ENCODE measurements around the gene CD244.

The CD244 gene

DNA sequence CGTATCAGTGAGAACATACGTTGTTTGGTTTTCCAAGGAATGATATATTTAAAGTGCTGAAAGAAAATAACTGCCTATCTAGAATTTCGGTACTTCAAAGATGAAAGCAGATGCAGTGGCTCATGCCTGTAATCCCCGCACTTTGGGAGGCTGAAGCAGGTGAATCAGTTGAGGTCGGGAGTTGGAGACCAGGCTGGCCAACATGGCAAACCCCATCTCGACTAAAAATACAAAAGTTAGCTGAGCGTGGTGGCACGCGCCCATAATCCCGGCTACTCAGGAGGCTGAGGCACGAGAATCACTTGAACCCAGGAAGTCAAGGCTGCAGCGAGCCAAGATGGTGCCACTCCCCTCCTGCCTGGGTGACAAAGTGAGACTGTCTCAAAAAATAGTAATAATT is 16.4 kb downstream of the CD244 start:
- DNase-seq (ENCODE audit: low read depth in 2 of 2): no peak

DNA sequence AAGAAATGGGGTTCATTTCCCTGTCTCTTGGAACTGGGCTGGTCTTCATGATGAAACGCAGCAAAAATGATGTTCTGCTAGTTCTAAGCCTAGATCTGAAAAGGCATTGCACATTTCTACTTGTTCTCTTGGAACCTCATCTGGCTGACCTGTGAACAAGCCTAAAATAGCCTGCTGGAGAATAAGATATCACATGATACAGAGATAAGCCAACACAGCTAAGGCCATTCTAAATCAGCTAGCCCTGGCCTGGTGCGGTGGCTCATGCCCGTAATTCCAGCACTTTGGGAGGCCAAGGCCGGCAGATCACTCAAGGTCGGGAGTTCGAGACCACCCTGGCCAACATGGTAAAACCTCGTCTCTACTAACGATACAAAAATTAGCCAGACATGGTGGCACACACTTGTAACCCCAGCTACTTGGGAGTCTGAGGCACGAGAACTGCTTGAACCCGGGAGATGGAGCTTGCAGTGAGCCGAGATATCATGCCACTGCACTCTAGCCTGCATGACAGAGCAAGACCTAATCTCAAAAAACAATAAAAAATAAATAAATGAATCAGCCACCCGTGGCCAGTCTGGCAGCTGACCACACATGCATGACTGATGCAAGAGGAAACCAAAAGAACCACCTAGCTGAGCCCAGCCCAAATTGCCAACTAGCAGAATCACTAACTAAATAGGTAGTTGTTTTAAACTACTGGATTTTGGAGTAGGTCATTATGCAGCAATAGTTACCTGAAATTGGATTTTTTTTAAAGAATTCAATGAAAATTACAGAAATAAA is 18.0 kb downstream of the CD244 start:
- no peak for DNase-seq (ENCODE audit: low read depth in 2 of 2)

DNA sequence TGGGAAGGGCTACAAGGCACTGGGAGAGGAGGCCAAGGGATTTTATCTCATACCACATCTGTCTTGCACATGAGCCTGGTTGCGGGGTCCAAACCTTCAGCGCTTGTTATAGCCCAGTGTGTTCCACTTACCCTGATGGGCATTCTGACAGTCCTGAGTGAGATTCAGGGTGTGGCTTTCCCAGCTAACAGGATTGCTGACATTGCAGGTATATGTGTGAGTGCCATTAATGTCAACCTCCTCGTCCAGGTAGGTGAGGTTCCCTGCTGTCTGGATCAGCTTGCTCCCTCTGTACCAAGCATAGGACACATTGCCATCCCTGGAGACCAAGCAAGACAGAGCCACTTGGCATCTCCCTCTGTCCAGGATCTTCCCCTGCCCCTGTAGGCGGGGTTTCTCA is 21.6 kb downstream of the CD244 start:
- DNase-seq (ENCODE audit: low read depth in 2 of 2): no peak

DNA sequence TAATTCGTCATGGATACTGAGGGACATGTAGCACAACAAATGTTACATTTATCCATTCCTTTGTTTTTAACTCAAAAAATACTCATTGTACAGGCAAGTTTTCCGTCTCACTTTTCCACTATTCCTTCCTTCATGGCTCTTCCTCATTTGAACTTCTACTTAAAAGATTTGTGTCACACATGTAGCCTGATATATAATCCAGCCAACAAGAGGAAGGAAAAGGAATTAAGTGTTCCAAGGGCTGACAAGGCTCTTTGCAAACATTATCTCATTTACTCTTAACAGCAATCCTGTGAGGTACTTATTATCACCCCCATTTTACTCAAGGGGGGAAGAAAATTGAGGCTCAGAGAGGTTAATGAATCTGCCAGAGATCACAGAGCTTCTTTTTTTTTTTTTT is 22.9 kb downstream of the CD244 start:
- DNase-seq (ENCODE audit: low read depth in 2 of 2): no peak

DNA sequence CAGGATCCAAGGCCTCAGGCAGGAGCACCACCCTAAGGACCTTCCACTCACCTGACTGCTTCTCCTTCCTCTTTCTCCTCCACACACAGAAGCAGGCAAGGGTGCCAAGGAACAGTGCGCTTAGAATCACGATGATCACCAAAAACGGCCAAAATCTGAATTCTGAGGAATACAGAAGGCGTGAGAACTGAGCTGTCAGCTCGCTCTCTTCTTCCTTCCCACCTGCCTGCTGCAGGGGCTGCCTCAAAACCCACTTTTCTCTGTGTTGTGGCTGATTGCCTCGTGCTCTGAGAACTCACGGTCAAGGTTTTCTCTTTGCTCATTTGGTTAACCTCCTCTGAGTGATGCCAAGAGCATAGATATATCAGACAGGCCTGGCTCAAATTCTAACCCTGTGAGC is 23.8 kb downstream of the CD244 start:
- DNase-seq (ENCODE audit: low read depth in 2 of 2): no peak

DNA sequence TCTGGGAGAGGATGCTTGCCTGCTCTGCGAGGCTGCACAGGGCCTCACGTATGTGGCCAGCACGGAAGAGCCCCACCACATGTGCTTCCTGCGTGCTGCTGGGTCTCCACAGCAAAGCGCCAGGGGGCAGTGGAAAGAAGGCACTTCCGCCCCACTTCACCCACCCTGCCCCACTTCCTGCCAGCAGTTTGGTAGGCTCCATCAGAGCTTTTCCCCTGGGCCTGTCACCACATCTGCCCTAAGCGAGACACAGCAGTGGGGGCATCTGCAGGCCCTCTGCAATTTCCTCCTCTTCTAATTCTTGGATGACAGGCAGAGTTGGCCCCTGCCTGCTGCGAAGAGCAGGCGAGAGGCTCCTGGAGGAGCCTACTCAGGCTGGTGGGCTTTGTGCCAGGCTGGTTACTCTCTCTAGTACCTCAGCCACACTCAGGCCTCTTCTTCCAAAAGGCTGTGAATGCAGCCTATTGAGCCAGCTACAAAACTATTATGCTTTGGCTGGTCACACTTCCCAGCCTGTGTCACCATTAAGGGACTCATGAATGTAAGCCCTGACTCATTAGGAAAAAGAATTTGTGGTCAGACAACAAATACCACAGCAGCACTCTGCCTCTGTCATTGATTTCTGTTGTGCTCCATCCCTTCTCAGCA is 25.0 kb downstream of the CD244 start:
- peak; percentile 52 to 59 for DNase-seq (ENCODE audit: low read depth in 2 of 2)

DNA sequence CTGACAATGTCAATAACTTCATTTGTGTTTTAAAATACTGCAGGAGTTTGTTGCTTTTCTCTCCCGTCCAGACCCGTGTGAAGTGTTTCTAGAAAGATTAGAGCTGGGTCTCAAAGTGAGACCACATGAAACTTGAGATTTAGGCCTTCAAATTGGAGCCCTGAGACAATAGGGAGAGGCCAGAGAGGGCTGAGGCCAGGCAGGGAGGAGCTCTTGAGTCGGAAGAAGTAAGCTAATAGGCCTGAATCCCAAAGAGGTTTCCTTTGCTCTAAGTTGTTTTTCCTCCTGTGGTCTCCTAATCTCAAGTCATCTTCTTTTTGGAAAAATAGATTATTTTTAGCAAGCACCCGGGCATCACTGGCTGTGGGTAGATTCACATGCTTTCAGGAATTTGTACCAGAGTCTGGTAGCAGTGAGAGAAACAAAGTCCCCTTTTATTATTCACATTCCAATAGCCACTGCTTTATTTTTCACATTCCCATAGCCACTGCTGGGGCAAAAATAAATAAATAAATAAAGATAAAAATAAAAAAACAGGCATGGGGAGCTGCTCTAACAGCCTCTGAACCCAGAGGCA is 25.6 kb downstream of the CD244 start:
- no peak for DNase-seq (ENCODE audit: low read depth in 2 of 2)

DNA sequence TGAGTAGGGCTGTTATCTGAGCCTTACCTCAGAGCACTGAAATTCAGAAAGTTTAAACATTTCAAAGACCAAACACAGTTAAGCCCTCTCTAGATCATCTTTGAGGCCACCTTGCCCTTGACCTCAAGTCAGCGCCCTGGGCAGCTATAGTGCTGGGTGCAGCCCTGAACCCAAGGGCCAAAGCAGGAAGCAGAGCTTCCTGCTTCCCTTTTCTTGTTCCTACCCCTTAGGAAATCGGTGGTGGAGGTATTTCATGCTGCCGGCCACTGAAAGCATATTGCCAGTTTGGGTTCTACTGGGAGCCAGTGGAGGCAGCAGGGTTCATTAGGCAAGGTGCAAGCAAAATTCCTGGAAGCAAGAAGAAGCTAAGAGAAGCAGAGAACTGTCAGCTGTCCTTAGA is 26.1 kb downstream of the CD244 start:
- DNase-seq (ENCODE audit: low read depth in 2 of 2): no peak

DNA sequence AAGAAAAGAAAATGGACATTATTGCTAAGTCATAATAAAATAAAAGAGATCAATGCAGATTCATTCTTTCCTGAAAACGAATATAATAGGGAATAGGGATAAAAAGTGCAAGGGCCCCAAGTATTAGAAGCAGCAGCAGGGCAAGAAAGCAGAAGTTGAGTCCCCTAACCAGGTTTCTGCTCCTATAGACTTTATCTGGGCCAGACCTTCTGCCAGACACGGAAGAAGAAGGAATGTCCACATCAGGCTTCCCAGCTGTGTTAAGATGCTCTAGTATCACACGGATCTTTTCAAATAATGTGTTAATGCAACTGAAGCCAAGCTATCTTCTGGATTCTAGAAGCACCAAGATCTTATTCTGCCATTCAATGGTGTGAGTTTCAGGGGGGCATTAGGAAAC is 26.9 kb downstream of the CD244 start:
- no peak for DNase-seq (ENCODE audit: low read depth in 2 of 2)

DNA sequence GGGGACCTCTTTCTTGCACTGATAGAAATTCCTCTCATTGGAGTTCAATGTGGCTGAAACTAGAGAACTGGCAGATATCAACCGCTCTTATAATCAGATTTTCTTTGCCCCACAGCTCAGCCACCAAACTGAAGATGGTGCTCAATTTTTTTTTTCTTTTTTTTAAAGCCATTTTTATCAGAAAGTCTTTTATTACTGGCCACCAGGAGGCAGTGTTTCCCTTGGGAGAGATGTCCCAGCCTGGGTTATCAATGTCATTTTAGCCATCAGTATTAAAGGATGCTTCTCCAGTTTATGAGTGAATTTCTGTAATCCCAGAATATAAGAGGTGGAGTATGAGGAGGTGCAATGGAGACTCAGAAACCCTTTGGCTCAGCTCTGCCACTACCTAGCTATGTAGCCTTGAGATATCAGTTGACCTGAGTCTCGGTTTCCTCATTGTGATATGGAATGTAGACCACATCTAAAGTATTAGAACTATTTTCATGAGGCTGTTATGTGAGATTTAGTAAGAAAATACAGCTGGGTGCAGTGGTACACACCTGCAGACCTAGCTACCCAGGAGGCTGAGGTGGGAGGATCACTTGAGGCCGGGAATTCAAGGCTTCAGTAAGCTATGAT is 27.6 kb downstream of the CD244 start:
- DNase-seq (ENCODE audit: low read depth in 2 of 2): no peak

DNA sequence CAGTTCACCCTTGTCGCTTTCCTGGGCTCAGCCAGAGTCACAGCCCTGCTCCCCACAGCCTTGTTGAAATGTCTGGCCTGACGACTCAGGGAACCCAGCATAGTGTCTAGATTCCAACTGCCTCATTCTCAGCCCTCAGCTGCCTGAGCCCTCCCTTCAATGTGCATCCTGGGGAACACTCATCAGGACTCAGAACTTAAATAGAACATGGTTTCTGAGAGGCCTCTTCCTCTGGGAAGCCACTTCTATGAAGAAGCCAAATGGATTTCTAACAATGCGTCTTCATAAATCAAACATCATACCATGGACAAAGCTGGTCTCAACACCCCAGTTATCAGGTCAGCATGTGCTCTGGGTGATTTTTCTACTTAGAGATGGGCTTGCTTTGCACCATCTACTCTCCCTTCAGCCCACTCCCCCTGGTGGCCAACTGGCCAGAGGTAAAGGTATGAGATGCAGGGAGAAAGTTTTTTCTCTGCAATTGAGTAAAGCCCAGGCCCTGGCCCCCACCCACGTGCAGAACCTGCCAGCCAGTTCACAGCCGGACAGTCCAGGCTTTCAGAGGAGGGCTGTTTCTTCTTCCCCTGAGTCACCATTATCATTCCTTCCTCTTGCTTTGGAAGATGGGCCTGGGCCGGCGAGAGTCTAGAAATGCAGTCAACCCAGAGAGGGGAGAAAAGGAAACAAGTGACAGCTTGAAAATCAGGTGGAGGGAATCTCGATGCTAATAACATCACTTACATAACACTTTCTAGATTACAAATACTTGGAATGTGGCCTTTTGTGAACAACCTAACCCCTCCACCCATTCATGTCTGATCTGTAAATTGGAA is 32.1 kb downstream of the CD244 start:
- DNase-seq (ENCODE audit: low read depth in 2 of 2): peak; percentile 43 to 78

DNA sequence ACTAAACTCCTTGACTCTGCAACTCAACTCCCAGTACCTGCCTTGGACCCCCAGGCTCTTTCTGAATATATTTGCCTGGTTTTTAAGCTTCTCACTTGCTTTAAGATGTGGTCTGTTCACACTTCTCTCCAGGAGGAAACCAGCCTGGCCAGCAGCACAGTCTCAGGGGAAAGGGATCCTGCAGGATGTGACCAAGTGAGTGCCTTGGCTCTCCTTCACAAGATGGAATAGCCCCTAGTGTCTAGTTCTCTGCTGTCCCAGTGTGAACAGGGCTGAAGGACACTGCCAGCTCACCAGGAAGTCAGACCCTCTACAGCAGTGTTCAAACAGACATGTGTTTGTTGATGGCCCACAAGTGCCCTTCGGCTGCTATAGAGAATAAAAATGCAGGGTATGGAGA is 32.9 kb downstream of the CD244 start:
- DNase-seq (ENCODE audit: low read depth in 2 of 2): no peak

DNA sequence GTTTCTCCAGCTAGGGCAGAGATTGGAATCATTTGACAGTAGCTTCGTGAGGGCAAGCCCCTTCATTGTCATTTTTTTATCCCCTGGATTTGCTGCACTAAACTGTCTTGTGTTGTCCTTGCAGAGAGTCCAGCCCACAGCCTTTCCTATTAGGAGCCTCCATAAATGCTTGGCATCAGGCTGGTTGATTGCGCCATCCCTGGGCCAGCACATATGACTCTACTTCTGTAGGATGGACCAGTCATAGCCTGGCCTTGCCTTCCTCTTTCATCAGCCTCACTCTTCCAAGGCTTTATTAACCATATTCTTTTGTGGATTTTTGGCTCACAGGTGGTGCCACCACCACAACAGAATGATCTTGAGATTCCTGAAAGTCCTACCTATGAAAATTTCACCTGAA is 35.3 kb downstream of the CD244 start:
- DNase-seq (ENCODE audit: low read depth in 2 of 2): no peak

DNA sequence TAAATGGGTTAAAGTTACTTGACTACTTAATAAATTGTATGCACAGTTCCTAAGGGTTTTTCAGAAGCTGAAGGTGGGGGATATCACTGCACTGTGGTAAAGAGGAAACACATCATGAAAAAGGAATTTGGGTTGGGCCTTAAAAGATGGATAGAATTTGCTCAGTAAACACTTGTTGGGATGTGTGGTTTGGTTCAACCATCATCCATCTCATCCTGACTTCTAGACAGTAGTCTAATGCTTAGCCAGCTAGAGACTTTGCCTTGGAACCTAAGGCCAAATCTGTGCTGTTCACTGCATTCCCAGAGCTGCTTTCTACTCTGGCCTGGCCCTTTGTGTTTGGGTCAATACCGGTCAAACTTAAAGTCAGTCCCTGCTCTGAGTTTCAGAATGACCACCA is 36.1 kb downstream of the CD244 start:
- no peak for DNase-seq (ENCODE audit: low read depth in 2 of 2)

DNA sequence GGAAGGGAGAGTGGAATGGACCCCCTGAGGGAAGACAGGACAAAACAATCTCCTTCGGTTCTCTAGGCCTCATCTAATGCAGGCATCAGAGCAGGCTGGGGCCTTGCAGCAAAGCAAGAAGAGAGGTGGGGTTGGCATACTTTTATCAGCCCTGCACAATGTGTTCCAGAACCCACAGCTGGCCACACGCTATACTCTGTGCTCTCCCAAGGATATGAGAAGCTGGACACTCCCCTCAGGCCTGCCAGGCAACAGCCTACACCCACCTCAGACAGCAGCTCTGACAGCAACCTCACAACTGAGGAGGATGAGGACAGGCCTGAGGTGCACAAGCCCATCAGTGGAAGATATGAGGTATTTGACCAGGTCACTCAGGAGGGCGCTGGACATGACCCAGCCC is 39.4 kb downstream of the CD244 start:
- DNase-seq (ENCODE audit: low read depth in 2 of 2): no peak

DNA sequence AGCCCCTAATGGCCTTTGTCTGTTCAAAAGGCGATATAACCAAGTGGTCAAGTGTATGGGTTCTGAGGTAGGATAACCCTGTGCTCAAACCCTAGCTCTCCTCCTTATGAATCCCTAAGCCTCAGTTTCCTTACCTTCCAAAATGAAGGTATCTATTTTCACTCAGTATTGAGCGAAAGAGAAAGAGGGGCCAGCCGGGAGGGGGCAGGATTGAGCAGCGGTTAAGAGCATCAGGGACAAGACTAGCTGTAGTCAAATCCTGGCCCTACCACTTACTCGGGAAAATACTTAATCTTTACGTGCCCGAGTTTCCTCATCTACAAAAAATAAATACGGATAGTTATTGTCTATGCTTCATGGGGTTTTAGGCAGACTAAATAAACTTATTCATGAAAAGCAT is 41.1 kb downstream of the CD244 start:
- DNase-seq (ENCODE audit: low read depth in 2 of 2): no peak

DNA sequence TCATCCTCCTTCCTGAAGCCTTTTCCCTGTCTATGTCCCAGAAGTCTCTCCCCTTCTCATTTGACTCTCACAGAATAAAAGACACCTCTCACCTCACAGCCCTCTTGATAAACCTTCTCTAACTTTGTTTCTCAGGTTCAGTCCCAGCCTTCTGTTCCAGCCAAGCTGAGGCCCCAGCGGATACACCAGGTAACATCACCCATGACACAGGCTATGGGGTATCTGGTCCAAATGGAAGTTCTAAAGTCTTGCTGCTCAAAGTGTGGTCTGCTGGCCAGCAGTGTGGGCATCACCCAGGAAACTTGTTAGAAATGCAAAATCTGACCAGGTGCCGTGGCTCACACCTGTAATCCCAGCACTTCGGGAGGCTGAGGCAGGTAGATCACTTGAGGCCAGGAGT is 43.5 kb downstream of the CD244 start:
- no peak for DNase-seq (ENCODE audit: low read depth in 2 of 2)

DNA sequence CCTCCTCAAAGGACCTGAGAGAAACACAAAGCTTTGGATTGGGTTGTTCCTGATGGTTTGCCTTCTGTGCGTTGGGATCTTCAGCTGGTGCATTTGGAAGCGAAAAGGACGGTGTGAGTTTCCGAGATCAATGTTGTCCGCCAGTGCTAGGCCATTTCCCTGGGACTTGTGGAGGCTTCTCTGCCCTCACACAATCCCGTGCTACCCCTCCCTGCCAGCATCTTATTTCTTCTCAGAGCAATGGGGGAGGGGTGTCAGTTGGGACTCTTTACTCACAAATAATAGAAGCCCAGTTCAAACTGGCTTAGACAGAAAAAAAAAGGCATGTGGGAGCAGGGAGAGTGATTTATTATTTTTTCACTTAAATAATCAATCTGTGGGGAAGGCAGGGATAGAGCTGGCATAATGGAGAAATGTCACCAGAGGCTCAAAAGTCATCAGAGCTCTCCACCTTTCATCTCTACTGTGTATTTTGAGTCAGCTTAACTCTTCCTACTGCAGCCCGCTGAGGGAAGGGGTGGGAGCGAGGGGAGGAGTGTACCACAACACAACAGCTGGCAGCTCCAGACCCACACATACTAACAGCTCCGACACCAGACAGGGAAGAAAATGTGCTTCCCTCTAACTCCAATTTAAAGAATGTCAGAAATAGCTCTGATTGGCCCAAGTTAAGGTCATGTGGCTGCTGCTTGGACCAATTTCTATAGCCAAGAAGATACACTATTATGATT is 44.3 kb downstream of the CD244 start:
- no peak for DNase-seq (ENCODE audit: low read depth in 2 of 2)

DNA sequence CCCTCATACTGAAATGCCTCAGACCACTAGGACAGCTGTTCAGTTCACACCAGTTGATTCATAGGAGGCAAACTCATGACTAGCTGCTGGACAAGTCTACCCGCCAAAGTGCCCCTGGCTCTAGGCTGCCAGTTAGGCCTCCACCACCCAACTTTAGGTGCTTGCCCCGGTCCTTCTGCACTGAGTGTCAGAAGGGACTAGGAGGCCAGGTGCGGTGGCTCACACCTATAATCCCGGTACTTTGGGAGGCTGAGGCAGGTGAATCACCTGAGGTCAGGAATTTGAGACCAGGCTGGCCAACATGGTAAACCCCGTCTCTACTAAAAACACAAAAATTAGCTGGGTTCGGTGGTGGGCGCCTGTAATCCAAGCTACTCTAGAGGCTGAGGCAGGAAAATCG is 47.8 kb downstream of the CD244 start:
- DNase-seq (ENCODE audit: low read depth in 2 of 2): no peak

DNA sequence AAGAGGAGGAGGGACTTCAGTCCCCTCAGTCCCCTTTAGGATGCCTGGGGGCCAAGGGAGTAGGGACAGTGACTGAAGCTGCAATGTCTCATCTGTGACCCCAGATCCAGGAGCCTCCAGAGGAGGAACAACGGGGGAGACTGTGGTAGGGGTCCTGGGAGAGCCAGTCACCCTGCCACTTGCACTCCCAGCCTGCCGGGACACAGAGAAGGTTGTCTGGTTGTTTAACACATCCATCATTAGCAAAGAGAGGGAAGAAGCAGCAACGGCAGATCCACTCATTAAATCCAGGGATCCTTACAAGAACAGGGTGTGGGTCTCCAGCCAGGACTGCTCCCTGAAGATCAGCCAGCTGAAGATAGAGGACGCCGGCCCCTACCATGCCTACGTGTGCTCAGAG is 48.4 kb downstream of the CD244 start:
- no peak for DNase-seq (ENCODE audit: low read depth in 2 of 2)

DNA sequence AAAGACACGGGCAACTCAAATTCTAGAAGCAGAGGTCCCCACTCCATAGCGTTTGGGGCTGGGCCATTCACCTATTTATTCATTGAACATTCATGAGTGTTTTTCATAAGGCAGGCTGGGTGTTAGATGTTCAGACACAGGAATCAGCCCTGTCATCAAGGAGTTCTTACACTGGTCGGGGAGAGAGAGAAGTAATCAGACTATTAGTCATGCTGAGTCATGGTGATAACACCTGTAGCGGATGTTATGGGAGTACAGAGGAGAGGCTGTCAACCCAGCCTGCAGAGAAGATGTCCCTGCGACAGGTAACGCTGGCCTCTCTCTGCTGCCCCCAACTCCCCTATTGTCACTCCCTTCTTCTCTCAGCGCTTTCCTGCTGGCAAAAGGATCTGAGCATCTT is 49.5 kb downstream of the CD244 start:
- no peak for DNase-seq (ENCODE audit: low read depth in 2 of 2)
